ENCODE measurements around the gene NKAIN2.

DNA sequence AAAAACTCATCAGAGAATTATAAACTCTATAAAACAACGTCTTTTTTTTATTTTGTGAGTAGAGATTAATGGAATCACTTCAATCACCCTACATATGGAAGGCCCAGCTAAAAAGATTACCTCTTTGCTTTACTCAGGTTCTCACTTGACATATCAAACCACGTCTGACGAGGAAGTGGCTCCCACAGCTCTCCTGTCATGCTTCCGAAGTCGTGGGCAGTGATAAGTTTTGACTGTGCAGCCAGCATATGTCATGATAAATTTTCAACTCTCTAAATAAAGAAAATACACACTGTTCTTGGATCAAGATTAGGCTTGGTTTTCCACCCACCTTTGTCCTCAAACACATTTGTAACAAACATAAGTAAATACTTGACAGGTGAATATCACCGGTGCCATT lies 879.1 kb downstream of the NKAIN2 start:
- TF ChIP-seq POLR2AphosphoS5 (IDR thresholded peaks at IDR 0.05) = no peak
- TF ChIP-seq, protein P1, sequence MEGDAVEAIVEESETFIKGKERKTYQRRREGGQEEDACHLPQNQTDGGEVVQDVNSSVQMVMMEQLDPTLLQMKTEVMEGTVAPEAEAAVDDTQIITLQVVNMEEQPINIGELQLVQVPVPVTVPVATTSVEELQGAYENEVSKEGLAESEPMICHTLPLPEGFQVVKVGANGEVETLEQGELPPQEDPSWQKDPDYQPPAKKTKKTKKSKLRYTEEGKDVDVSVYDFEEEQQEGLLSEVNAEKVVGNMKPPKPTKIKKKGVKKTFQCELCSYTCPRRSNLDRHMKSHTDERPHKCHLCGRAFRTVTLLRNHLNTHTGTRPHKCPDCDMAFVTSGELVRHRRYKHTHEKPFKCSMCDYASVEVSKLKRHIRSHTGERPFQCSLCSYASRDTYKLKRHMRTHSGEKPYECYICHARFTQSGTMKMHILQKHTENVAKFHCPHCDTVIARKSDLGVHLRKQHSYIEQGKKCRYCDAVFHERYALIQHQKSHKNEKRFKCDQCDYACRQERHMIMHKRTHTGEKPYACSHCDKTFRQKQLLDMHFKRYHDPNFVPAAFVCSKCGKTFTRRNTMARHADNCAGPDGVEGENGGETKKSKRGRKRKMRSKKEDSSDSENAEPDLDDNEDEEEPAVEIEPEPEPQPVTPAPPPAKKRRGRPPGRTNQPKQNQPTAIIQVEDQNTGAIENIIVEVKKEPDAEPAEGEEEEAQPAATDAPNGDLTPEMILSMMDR (IDR thresholded peaks at IDR 0.05) = no peak

All from sigmoid colon (tissue), 4 donors.